HG03354 (cell line): Measurements from ENCODE around the gene MACROD2.

Source experiments
- ATAC-seq: cut with Tn5 transposase; IDR thresholded peaks from one replicate; pipeline ENCODE4 v1.9.1; 2021; ENCODE audit warnings: mild to moderate bottlenecking; ENCODE audit not compliant: unreplicated experiment, poor library complexity, severe bottlenecking

Gene MACROD2

GRCh38 chr20:15227102-15227501, 1231.8 kb downstream of the MACROD2 start:
- no peak for ATAC-seq

- ATAC-seq: no peak
Observed at GRCh38 chr20:15232243-15232642, 1236.9 kb downstream of the MACROD2 start.

- ATAC-seq: peak; percentile 73
Observed at GRCh38 chr20:15235471-15236198, 1240.3 kb downstream of the MACROD2 start.

- peak; percentile 81 for ATAC-seq
Observed at GRCh38 chr20:15236812-15237211, 1241.5 kb downstream of the MACROD2 start.

- no peak for ATAC-seq
Observed at GRCh38 chr20:15239542-15240206, 1244.4 kb downstream of the MACROD2 start.

GRCh38 chr20:15240801-15241200, 1245.5 kb downstream of the MACROD2 start:
- no peak for ATAC-seq

- ATAC-seq: no peak
Observed at GRCh38 chr20:15241681-15242080, 1246.4 kb downstream of the MACROD2 start.

- ATAC-seq: no peak
Observed at GRCh38 chr20:15242773-15243172, 1247.5 kb downstream of the MACROD2 start.

GRCh38 chr20:15245896-15246295, 1250.6 kb downstream of the MACROD2 start:
- no peak for ATAC-seq

- ATAC-seq: peak; percentile 80
Observed at GRCh38 chr20:15248618-15249395, 1253.5 kb downstream of the MACROD2 start.

- ATAC-seq: no peak
Observed at GRCh38 chr20:15251171-15251570, 1255.9 kb downstream of the MACROD2 start.

- ATAC-seq: no peak
Observed at GRCh38 chr20:15252304-15252703, 1257.0 kb downstream of the MACROD2 start.

GRCh38 chr20:15253431-15253830, 1258.1 kb downstream of the MACROD2 start:
- ATAC-seq: no peak

- ATAC-seq: no peak
Observed at GRCh38 chr20:15256676-15257568, 1261.6 kb downstream of the MACROD2 start.

- no peak for ATAC-seq
Observed at GRCh38 chr20:15257569-15257870, 1262.2 kb downstream of the MACROD2 start.

GRCh38 chr20:15265581-15266309, 1270.4 kb downstream of the MACROD2 start:
- ATAC-seq: no peak

GRCh38 chr20:15267935-15268334, 1272.6 kb downstream of the MACROD2 start:
- no peak for ATAC-seq

- ATAC-seq: no peak
Observed at GRCh38 chr20:15278041-15278440, 1282.7 kb downstream of the MACROD2 start.

GRCh38 chr20:15287329-15287728, 1292.0 kb downstream of the MACROD2 start:
- ATAC-seq: no peak
